H9 (cell line): ENCODE measurements around the gene PIAS1. TPM values are rescaled to one million over a fixed set of nuclear protein-coding genes. Genes with fewer than 3 reads are reported as not detected.

ENCODE experiments used
- DNase-seq: peaks from one replicate; pipeline ENCODE4 v3.0.0-alpha.2; 2017
- H2AFZ ChIP-seq: one replicate; pipeline ENCODE4 v1.6.1; 2013; ENCODE audit warnings: mild to moderate bottlenecking, low read length, control low read depth, moderate library complexity
- H2AK5ac ChIP-seq: 2 replicates; pipeline ENCODE4 v1.6.1; 2013; ENCODE audit warnings: low read length, control low read depth, mixed read lengths; ENCODE audit not compliant: insufficient read length
- H2BK120ac ChIP-seq: one replicate; pipeline ENCODE4 v1.6.1; 2013; ENCODE audit warnings: low read depth, mild to moderate bottlenecking, low read length, control low read depth, inconsistent platforms; ENCODE audit not compliant: poor library complexity, severe bottlenecking
- H2BK12ac ChIP-seq: 2 replicates; pipeline ENCODE4 v1.6.1; 2013; ENCODE audit warnings: low read length, control low read depth, mixed read lengths, low read depth; ENCODE audit not compliant: insufficient read length
- H2BK15ac ChIP-seq: 2 replicates; pipeline ENCODE4 v1.6.1; 2013; ENCODE audit warnings: low read depth, low read length, control low read depth
- H2BK20ac ChIP-seq: one replicate; pipeline ENCODE4 v1.6.1; 2013; ENCODE audit warnings: low read depth, mild to moderate bottlenecking, low read length, control low read depth, inconsistent platforms; ENCODE audit not compliant: poor library complexity, severe bottlenecking
- H2BK5ac ChIP-seq: 2 replicates; pipeline ENCODE4 v1.6.1; 2013; ENCODE audit warnings: low read length, control low read depth, mixed read lengths; ENCODE audit not compliant: insufficient read length
- H3K14ac ChIP-seq: 2 replicates; pipeline ENCODE4 v1.6.1; 2013; ENCODE audit warnings: low read length, control low read depth; ENCODE audit not compliant: insufficient read depth
- H3K18ac ChIP-seq: 2 replicates; pipeline ENCODE4 v1.6.1; 2013; ENCODE audit warnings: low read depth, mild to moderate bottlenecking, mixed read lengths, low read length, control low read depth; ENCODE audit not compliant: insufficient read length
- H3K23ac ChIP-seq: 2 replicates; pipeline ENCODE4 v1.6.1; 2013; ENCODE audit warnings: low read length, control low read depth, mixed read lengths, low read depth; ENCODE audit not compliant: insufficient read length
- H3K23me2 ChIP-seq: 2 replicates; pipeline ENCODE4 v1.6.1; 2013; ENCODE audit warnings: low read depth, mild to moderate bottlenecking, mixed read lengths, low read length, control low read depth; ENCODE audit not compliant: insufficient read length, poor library complexity, severe bottlenecking
- H3K27ac ChIP-seq: 2 replicates; pipeline ENCODE4 v1.5.1; 2013; ENCODE audit warnings: low read length, control low read depth, mixed read lengths, low read depth; ENCODE audit not compliant: insufficient read length
- H3K27me3 ChIP-seq: 2 replicates; pipeline ENCODE4 v1.6.1; 2013; ENCODE audit warnings: low read length, control low read depth, inconsistent platforms; ENCODE audit not compliant: insufficient read depth
- H3K4ac ChIP-seq: 2 replicates; pipeline ENCODE4 v1.6.1; 2013; ENCODE audit warnings: low read depth, mild to moderate bottlenecking, control low read depth, inconsistent platforms, low read length, moderate library complexity
- H3K4me1 ChIP-seq: 2 replicates; pipeline ENCODE4 v1.6.1; 2013; ENCODE audit warnings: low read length, control low read depth, inconsistent platforms; ENCODE audit not compliant: insufficient read depth
- H3K4me2 ChIP-seq: 2 replicates; pipeline ENCODE4 v1.6.1; 2013; ENCODE audit warnings: low read length, control low read depth, mixed read lengths; ENCODE audit not compliant: insufficient read length, insufficient read depth
- H3K56ac ChIP-seq: 2 replicates; pipeline ENCODE4 v1.6.1; 2013; ENCODE audit warnings: low read depth, mild to moderate bottlenecking, mixed read lengths, low read length, control low read depth; ENCODE audit not compliant: insufficient read length
- H3K79me1 ChIP-seq: 2 replicates; pipeline ENCODE4 v1.6.1; 2013; ENCODE audit warnings: low read depth, mild to moderate bottlenecking, moderate library complexity, low read length, control low read depth, inconsistent platforms; ENCODE audit not compliant: insufficient read depth, poor library complexity, severe bottlenecking
- H3K79me2 ChIP-seq: 2 replicates; pipeline ENCODE4 v1.6.1; 2013; ENCODE audit warnings: low read length, control low read depth, inconsistent platforms; ENCODE audit not compliant: insufficient read depth
- H3K9ac ChIP-seq: 2 replicates; pipeline ENCODE4 v1.6.1; 2013; ENCODE audit warnings: low read length, control low read depth, mixed read lengths; ENCODE audit not compliant: insufficient read length; ENCODE audit errors: extremely low read depth
- H3K9me3 ChIP-seq: one replicate; pipeline ENCODE4 v1.6.1; 2013; ENCODE audit warnings: low read depth, low read length, inconsistent platforms; ENCODE audit not compliant: control insufficient read depth
- H3T11ph ChIP-seq: one replicate; pipeline ENCODE4 v1.6.1; 2013; ENCODE audit warnings: mild to moderate bottlenecking, low read length, control low read depth, inconsistent platforms
- H4K20me1 ChIP-seq: one replicate; pipeline ENCODE4 v1.6.1; 2013; ENCODE audit not compliant: control insufficient read depth, insufficient read length, insufficient read depth
- H4K5ac ChIP-seq: 2 replicates; pipeline ENCODE4 v1.6.1; 2013; ENCODE audit warnings: low read depth, mild to moderate bottlenecking, mixed read lengths, low read length, control low read depth; ENCODE audit not compliant: insufficient read length
- H4K8ac ChIP-seq: replicated peaks from 2 replicates; pipeline ENCODE4 v1.6.1; 2013; ENCODE audit warnings: low read length, control low read depth, mixed read lengths, low read depth; ENCODE audit not compliant: insufficient read length
- H4K91ac ChIP-seq: 2 replicates; pipeline ENCODE4 v1.6.1; 2013; ENCODE audit warnings: low read depth, mild to moderate bottlenecking, moderate library complexity, mixed read lengths, low read length, control low read depth; ENCODE audit not compliant: insufficient read length
- H3K27ac Mint-ChIP-seq, 3 experiments: 2 replicates in 2 of 3; 3 replicates in 1 of 3; pipeline ENCODE4 v1.8.0; 2020 to 2021; ENCODE audit warnings: mixed read lengths in 3 of 3, mild to moderate bottlenecking in 1 of 3, moderate library complexity in 1 of 3
- H3K27me3 Mint-ChIP-seq: 2 replicates; pipeline ENCODE4 v1.8.0; 2021; ENCODE audit warnings: low read depth, mild to moderate bottlenecking, moderate library complexity, mixed read lengths
- H3K36me3 Mint-ChIP-seq, 3 experiments: 2 replicates in 2 of 3; 3 replicates in 1 of 3; pipeline ENCODE4 v1.8.0; 2020 to 2021; ENCODE audit warnings: low read depth in 3 of 3, mixed read lengths in 3 of 3; ENCODE audit not compliant: insufficient read depth in 1 of 3
- H3K4me1 Mint-ChIP-seq, 2 experiments: 2 replicates each; pipeline ENCODE4 v1.8.0; 2020; ENCODE audit warnings: mixed read lengths in 2 of 2
- H3K4me3 Mint-ChIP-seq, 2 experiments: 2 replicates in 1 of 2; 3 replicates in 1 of 2; pipeline ENCODE4 v1.8.0; 2020 to 2021; ENCODE audit warnings: mild to moderate bottlenecking in 2 of 2, mixed read lengths in 2 of 2, moderate library complexity in 1 of 2
- H3K9me3 Mint-ChIP-seq, 2 experiments: 2 replicates in 1 of 2; 3 replicates in 1 of 2; pipeline ENCODE4 v1.8.0; 2020; ENCODE audit warnings: mild to moderate bottlenecking in 2 of 2, mixed read lengths in 2 of 2, moderate library complexity in 1 of 2
- WGBS: extraction: QIAGEN DNeasy Blood & Tissue Kit; methylation state at CpG from one replicate; pipeline ENCODE4 v1.1.7; 2013; ENCODE audit warnings: missing lambda C conversion rate, low lambda C conversion rate, mixed read lengths; ENCODE audit not compliant: insufficient read length; ENCODE audit errors: extremely low coverage; 5-methylcytosine and 5-hydroxymethylcytosine counted together
- total RNA-seq: library from RNA; stranded (reverse); gene quantifications from 2 replicates; pipeline ENCODE4 v1.2.1, GENCODE V29; 2021
- TF ChIP-seq, protein P1 (sequence below): fragments of 200-600 bp; sonication (generic); conservative IDR thresholded peaks from 3 replicates; pipeline ENCODE4 v1.8.0; 2021; ENCODE audit warnings: antibody characterized with exemption, mild to moderate bottlenecking

PIAS1 gene
- total RNA-seq, 1 experiment from 2014 or later = 31.1 TPM

GRCh38 chr15:68186671-68187397, 132.7 kb downstream of the PIAS1 start:
- Mint-ChIP-seq H3K4me1 (peaks cover 8 to 11% of the 10 kb centered on the region in 2 experiments), H3K36me3 (peaks cover 11 to 47% (median 42%) of the 10 kb centered on the region in 3 experiments; a peak in 6 of 7 replicates), H3K27me3 (no peaks in the 10 kb centered on the region), H3K9me3 (no peaks in the 10 kb centered on the region), H3K4me3 (no peak overlapping the region), H3K27ac (no peak overlapping the region)
- Histone ChIP-seq H3K23me2 (no peaks in the 10 kb centered on the region), H3K14ac (no peak overlapping the region), H2BK15ac (no peak overlapping the region), H4K8ac (no peak overlapping the region), H2BK120ac (no peak overlapping the region), H4K20me1 (no peaks in the 10 kb centered on the region), H3K79me1 (no peaks in the 10 kb centered on the region), H3K23ac (no peak overlapping the region), H4K5ac (no peak overlapping the region), H3K27me3 (no peaks in the 10 kb centered on the region), H2BK12ac (no peak overlapping the region), H2BK20ac (no peak overlapping the region), H4K91ac (no peak overlapping the region), H3K9ac (no peak overlapping the region), H2AFZ (no peak overlapping the region), H3K4me1 (no peaks in the 10 kb centered on the region; the same call in 1 of the 2 replicates), H3K4ac (no peak overlapping the region), H3K4me2 (no peak overlapping the region), H3K56ac (no peak overlapping the region), H3K18ac (no peak overlapping the region), H2BK5ac (no peak overlapping the region), H3K79me2 (no peaks in the 10 kb centered on the region), H3K27ac (no peak overlapping the region), H3T11ph (no peak overlapping the region), H2AK5ac (no peak overlapping the region), H3K9me3 (no peaks in the 10 kb centered on the region)
- TF ChIP-seq, protein P1, sequence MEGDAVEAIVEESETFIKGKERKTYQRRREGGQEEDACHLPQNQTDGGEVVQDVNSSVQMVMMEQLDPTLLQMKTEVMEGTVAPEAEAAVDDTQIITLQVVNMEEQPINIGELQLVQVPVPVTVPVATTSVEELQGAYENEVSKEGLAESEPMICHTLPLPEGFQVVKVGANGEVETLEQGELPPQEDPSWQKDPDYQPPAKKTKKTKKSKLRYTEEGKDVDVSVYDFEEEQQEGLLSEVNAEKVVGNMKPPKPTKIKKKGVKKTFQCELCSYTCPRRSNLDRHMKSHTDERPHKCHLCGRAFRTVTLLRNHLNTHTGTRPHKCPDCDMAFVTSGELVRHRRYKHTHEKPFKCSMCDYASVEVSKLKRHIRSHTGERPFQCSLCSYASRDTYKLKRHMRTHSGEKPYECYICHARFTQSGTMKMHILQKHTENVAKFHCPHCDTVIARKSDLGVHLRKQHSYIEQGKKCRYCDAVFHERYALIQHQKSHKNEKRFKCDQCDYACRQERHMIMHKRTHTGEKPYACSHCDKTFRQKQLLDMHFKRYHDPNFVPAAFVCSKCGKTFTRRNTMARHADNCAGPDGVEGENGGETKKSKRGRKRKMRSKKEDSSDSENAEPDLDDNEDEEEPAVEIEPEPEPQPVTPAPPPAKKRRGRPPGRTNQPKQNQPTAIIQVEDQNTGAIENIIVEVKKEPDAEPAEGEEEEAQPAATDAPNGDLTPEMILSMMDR = no peak
- WGBS = no CpG with 5 or more reads among the region's 5 CpGs
- no peak for DNase-seq
